SJCRH30 (cell line): Measurements from ENCODE around the gene BCORL1. TPM values are rescaled to one million over a fixed set of nuclear protein-coding genes. Genes with fewer than 3 reads are reported as not detected.

Source experiments
- DNase-seq, 2 experiments: peaks; one replicate each; pipeline ENCODE4 v3.0.0-alpha.2; 2015 to 2020
- H3K27ac ChIP-seq: fragments of 250-450 bp; sonication (Bioruptor Pico); 2 replicates; pipeline ENCODE4 v1.5.1; 2020; ENCODE audit warnings: mild to moderate bottlenecking, moderate library complexity
- H3K27me3 ChIP-seq: fragments of 250-450 bp; sonication (Bioruptor Pico); 2 replicates; pipeline ENCODE4 v1.5.1; 2020; ENCODE audit warnings: mild to moderate bottlenecking, moderate library complexity
- H3K36me3 ChIP-seq: fragments of 250-450 bp; sonication (Bioruptor Pico); 2 replicates; pipeline ENCODE4 v1.5.1; 2020; ENCODE audit warnings: mild to moderate bottlenecking, moderate library complexity
- H3K4me1 ChIP-seq: fragments of 250-450 bp; sonication (Bioruptor Pico); 2 replicates; pipeline ENCODE4 v1.5.1; 2020; ENCODE audit warnings: mild to moderate bottlenecking, moderate library complexity
- H3K4me3 ChIP-seq: fragments of 250-450 bp; sonication (Bioruptor Pico); 2 replicates; pipeline ENCODE4 v1.5.1; 2020; ENCODE audit warnings: mild to moderate bottlenecking, moderate library complexity
- H3K9me3 ChIP-seq: fragments of 250-450 bp; sonication (Bioruptor Pico); replicated peaks from 2 replicates; pipeline ENCODE4 v1.5.1; 2020; ENCODE audit warnings: mild to moderate bottlenecking, moderate library complexity
- total RNA-seq: library from RNA; depleted of rRNA; stranded (reverse); fragments of >200 nt; shearing (Covaris generic); gene quantifications from 2 replicates; pipeline ENCODE4 v1.2.3, GENCODE V29; 2014

BCORL1 gene
- total RNA-seq, 1 experiment from 2014 or later = 5.1 TPM

- no peak overlapping the region; the same call in 1 of the 2 replicates for H3K4me3 ChIP-seq
- no peak for DNase-seq
- H3K27me3 ChIP-seq = no peaks in the 10 kb centered on the region
- no peaks in the 10 kb centered on the region for H3K9me3 ChIP-seq
- no peaks in the 10 kb centered on the region for H3K36me3 ChIP-seq
- no peaks in the 10 kb centered on the region for H3K4me1 ChIP-seq
- no peak overlapping the region for H3K27ac ChIP-seq
Observed at GRCh38 chrX:129981752-129982299, 609 bp upstream of the BCORL1 start.

DNA sequence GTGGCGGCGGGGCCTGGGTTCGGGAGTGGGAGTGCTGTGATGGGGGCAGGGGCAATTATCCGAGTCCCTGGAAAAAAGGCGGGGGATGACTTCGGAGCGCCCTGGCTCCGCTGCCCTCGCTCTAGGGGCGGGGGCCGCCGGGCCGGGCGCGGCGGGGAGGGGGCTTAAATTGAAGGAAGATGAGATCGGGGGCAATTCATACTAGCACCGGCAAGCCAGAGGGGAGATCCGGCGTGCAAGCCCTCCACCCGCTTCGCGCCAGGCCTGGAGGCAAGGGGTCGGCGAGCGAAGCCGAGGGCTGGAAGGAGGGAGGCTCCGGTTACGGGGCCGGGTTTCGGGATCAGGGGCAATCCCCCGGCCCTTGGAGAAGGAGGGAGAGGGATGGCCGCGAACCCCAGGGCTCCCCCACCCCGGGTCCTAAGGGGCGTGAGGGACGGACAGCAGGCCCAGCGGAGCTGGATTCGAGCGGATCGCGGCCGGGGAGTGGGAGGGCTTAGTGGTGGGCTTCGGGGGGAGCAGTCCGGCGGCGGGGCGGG lies 1.2 kb downstream of the BCORL1 start:
- Histone ChIP-seq H3K9me3 (no peaks in the 10 kb centered on the region), H3K36me3 (no peaks in the 10 kb centered on the region), H3K27ac (peak overlapping the region; percentile 37; the same call in 1 of the 2 replicates), H3K27me3 (no peaks in the 10 kb centered on the region), H3K4me3 (no peak overlapping the region), H3K4me1 (no peaks in the 10 kb centered on the region)
- DNase-seq = peak; percentile 40 to 53

GRCh38 chrX:129984111-129984958 lies 1.9 kb downstream of the BCORL1 start:
- Histone ChIP-seq H3K9me3 (no peaks in the 10 kb centered on the region), H3K27me3 (no peaks in the 10 kb centered on the region), H3K4me1 (no peaks in the 10 kb centered on the region), H3K27ac (peak overlapping the region; percentile 40; the same call in 1 of the 2 replicates), H3K4me3 (peak overlapping the region; percentile 73), H3K36me3 (no peaks in the 10 kb centered on the region)
- DNase-seq = peak; percentile 50 to 54

DNA sequence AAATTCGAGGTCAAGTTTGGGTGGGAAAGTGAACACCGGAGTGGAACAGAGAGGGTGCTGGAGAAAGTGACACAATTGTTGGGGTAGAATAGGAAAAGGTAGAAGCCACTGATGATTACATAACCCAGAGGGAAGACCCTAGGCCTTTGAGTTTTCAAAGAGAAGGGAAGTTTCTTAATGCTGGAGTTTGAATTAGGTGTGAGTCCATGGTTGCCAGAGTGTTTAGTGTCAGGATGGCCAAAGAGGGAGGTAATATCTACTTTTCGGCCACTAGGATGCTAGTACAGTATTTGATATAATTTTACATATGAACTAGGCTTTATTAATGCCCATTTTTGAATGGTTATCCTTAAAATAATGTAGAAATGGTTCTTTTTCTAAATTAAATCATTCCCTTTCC lies 5.4 kb downstream of the BCORL1 start:
- DNase-seq = no peak
- Histone ChIP-seq H3K27me3 (no peaks in the 10 kb centered on the region), H3K27ac (no peak overlapping the region), H3K9me3 (no peaks in the 10 kb centered on the region), H3K36me3 (no peaks in the 10 kb centered on the region), H3K4me3 (no peak overlapping the region), H3K4me1 (no peaks in the 10 kb centered on the region)

DNA sequence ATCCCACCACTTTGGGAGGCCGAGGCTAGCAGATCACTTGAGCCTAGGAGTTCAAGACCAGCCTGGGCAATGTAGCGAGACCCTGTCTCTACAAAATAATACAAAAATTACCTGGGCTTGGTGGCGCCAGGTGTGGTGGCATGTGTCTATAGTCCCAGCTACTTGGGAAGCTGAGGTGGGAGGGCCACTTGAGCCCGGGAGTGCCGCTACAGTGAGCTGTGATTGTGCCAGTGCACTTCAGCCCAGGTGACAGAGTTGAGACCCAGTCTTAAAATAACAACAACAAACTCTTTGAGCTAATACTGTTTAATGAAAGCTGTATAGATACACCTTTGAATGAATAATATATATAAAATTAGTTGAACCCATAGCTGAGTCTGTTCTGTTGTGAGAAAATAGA lies 9.7 kb downstream of the BCORL1 start:
- H3K4me1 ChIP-seq = no peaks in the 10 kb centered on the region; the same call in 1 of the 2 replicates
- H3K4me3 ChIP-seq = no peak overlapping the region
- DNase-seq = no peak
- H3K27ac ChIP-seq = no peak overlapping the region
- no peaks in the 10 kb centered on the region for H3K27me3 ChIP-seq
- H3K9me3 ChIP-seq = no peaks in the 10 kb centered on the region
- no peaks in the 10 kb centered on the region for H3K36me3 ChIP-seq

DNA sequence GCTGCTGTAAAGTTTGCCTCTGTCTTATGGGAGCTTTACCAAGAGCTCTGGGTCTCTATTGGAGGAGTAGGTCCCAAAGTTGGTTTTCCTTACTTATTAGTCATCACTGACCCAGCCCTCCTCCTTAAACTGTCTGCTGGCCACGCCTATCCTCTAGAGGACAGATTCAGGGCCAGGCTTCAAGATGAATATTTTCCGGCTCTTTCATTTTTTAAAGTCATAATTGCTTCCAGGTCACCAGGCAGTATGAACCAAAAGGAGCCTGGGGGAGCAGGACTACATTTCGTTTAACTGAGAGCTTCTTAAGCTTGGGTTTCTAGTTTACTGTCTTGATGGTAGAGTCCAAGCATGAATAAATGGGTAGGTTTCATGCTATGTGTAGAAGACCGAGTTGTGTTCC lies 13.7 kb downstream of the BCORL1 start:
- no peak for DNase-seq
- Histone ChIP-seq H3K4me1 (peaks cover 12% of the 10 kb centered on the region), H3K27ac (no peak overlapping the region), H3K4me3 (no peak overlapping the region), H3K27me3 (no peaks in the 10 kb centered on the region), H3K36me3 (peaks cover 3% of the 10 kb centered on the region), H3K9me3 (no peaks in the 10 kb centered on the region)

DNA sequence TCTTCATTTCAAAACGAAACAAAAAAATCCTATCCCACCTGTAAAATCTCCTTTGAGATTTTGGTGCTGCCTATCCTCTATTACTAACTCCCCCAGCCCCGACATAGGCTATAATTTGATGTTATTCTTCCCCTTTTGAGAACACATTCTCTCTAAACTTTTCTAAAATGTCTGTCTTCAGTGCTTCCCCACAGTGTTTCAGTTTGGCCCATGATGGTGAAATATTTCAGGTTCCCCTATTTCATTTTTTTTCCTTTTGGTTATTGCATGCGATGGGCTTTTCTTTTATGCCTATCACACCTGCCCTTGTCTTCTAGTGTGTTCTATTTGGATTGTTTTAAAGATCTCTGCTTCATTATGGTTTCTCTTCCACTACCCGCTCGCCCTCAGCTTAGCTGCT lies 14.7 kb downstream of the BCORL1 start:
- Histone ChIP-seq H3K27ac (peak overlapping the region; percentile 70), H3K36me3 (peaks cover 3% of the 10 kb centered on the region), H3K9me3 (no peaks in the 10 kb centered on the region), H3K4me1 (peaks cover 12% of the 10 kb centered on the region), H3K27me3 (no peaks in the 10 kb centered on the region), H3K4me3 (no peak overlapping the region)
- no peak for DNase-seq

DNA sequence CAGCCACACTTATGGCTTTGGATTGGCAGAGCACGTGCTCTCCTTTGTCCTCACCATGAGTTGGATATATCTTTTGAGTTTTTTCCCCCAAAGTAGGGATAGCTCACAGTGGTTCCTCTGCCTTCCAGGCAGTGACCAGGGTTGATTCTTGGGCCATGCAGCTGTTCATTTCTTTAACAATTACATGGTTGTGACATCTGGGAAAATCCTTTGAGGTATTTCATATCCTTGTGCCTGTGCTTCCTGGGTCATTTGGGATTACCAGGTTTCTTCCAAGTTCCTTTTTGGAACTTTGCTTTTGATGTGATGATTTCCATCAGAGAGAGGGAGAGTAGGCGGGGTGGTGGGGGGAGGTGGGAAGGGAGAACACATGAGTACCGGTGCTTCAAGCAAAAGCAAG lies 15.6 kb downstream of the BCORL1 start:
- Histone ChIP-seq H3K4me1 (peaks cover 12% of the 10 kb centered on the region), H3K4me3 (no peak overlapping the region), H3K36me3 (peaks cover 3% of the 10 kb centered on the region), H3K9me3 (no peaks in the 10 kb centered on the region), H3K27ac (peak overlapping the region; percentile 70), H3K27me3 (no peaks in the 10 kb centered on the region)
- peak; percentile 49 to 75 for DNase-seq

GRCh38 chrX:130001893-130002292 lies 19.5 kb downstream of the BCORL1 start:
- H3K4me1 ChIP-seq = peaks cover 12% of the 10 kb centered on the region
- no peak overlapping the region for H3K27ac ChIP-seq
- H3K27me3 ChIP-seq = no peaks in the 10 kb centered on the region
- DNase-seq = no peak
- no peaks in the 10 kb centered on the region for H3K9me3 ChIP-seq
- H3K36me3 ChIP-seq = peaks cover 6% of the 10 kb centered on the region
- no peak overlapping the region for H3K4me3 ChIP-seq

- no peak overlapping the region for H3K27ac ChIP-seq
- H3K36me3 ChIP-seq = peaks cover 6% of the 10 kb centered on the region
- peaks cover 12% of the 10 kb centered on the region for H3K4me1 ChIP-seq
- no peaks in the 10 kb centered on the region for H3K27me3 ChIP-seq
- H3K4me3 ChIP-seq = no peak overlapping the region
- DNase-seq = no peak
- no peaks in the 10 kb centered on the region for H3K9me3 ChIP-seq
Observed at GRCh38 chrX:130002541-130002940, 20.1 kb downstream of the BCORL1 start.

DNA sequence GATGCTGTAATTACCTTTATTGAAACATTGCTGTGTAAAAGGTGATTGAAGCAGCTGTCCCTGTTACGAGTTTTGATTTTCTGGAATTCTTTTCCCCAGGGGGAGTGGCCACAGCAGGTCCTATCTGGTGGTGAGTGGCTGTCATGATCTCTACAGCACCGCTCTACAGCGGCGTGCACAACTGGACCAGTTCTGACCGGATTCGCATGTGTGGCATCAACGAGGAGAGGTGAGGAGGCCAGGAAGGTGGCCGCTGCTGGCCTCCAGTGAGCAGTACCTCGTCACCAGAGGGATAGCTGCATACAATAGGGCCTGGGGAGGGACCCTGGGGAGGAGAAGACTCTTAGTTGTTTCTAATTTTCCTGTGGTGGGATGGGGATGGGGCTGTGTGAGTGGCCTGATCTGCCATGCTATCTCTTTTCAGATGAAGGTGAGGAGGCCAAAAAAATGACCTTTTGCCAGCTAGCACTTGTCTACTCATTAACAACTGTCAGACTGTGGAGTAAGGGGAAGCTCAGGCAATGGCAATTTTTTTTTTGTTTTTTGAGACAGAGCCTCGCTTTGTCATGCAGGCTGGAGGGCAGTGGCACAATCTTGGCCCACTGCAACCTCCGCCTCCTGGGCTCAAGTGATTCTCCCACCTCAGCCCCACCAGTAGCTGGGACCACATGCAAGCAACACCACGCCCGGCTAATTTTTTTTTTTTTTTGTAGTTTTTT lies 22.8 kb downstream of the BCORL1 start:
- Histone ChIP-seq H3K9me3 (no peaks in the 10 kb centered on the region), H3K27ac (no peak overlapping the region), H3K27me3 (no peaks in the 10 kb centered on the region), H3K4me3 (no peak overlapping the region), H3K36me3 (peaks cover 6% of the 10 kb centered on the region), H3K4me1 (no peaks in the 10 kb centered on the region)
- no peak for DNase-seq

DNA sequence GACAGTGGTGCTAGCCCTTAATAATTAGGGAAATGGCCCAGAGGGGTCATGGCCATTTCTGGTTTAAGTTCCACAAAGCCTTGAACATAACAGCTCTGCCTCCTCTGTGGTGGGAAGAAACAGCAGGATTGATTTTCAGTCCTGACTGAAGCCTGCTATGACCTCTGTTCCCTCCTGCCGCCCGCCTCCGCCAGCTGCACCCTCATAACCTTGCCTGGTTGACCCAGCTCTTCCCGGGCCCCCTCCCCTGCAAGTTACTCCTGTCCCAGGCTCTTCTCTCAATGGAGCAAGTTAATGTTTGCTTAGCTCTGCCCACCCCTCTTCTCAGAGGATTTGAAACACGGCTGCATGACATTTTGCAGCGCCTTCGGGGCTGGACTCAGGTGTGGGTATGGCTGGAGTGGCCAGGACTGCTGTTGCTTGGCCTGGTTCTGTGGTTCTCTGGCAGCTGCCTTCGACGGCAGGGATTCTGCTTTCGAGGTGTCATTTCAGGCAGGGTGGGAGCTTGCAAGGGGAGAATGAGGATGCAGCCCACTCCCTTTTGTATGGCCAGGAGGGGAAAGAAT lies 27.3 kb downstream of the BCORL1 start:
- DNase-seq = no peak
- H3K36me3 ChIP-seq = peaks cover 2% of the 10 kb centered on the region; the same call in 1 of the 2 replicates
- no peak overlapping the region for H3K4me3 ChIP-seq
- no peaks in the 10 kb centered on the region for H3K4me1 ChIP-seq
- H3K27ac ChIP-seq = no peak overlapping the region
- H3K27me3 ChIP-seq = no peaks in the 10 kb centered on the region
- no peaks in the 10 kb centered on the region for H3K9me3 ChIP-seq

- no peak for DNase-seq
- no peak overlapping the region for H3K27ac ChIP-seq
- H3K36me3 ChIP-seq = no peaks in the 10 kb centered on the region; the same call in 1 of the 2 replicates
- H3K9me3 ChIP-seq = no peaks in the 10 kb centered on the region
- H3K4me1 ChIP-seq = no peaks in the 10 kb centered on the region
- H3K4me3 ChIP-seq = no peak overlapping the region
- no peaks in the 10 kb centered on the region for H3K27me3 ChIP-seq
Observed at GRCh38 chrX:130012683-130013082, 30.2 kb downstream of the BCORL1 start.

GRCh38 chrX:130013661-130014060 lies 31.2 kb downstream of the BCORL1 start:
- Histone ChIP-seq H3K27ac (no peak overlapping the region), H3K4me1 (no peaks in the 10 kb centered on the region), H3K9me3 (no peaks in the 10 kb centered on the region), H3K27me3 (no peaks in the 10 kb centered on the region), H3K4me3 (no peak overlapping the region), H3K36me3 (no peaks in the 10 kb centered on the region; the same call in 1 of the 2 replicates)
- no peak for DNase-seq
